Spleen (tissue), 11 donors: ENCODE measurements around the gene PDE2A. TPM values are rescaled to one million over a fixed set of nuclear protein-coding genes. Genes with fewer than 3 reads are reported as not detected.

ENCODE experiments used
- DNase-seq: peaks from one replicate; pipeline ENCODE4 v3.0.0-alpha.2; 2020
- H3K27ac ChIP-seq, 8 donors: fragments of 200-600 bp; sonication (generic) in 7 of 8; 1 replicate in 4 of 8; 2 replicates in 4 of 8; pipeline versions ENCODE4 v1.5.0 to v1.8.0; 2016 to 2021; ENCODE audit warnings: inconsistent platforms in 4 of 8, mild to moderate bottlenecking in 4 of 8, moderate library complexity in 1 of 8
- H3K27me3 ChIP-seq, 7 donors: fragments of 200-600 bp; sonication (generic) in 6 of 7; replicated peaks in 1 of 7; 1 replicate in 4 of 7; 2 replicates in 3 of 7; pipeline versions ENCODE4 v1.5.0 to v1.8.0; 2016 to 2021; ENCODE audit warnings: inconsistent platforms in 3 of 7, mild to moderate bottlenecking in 1 of 7
- H3K36me3 ChIP-seq, 6 donors: fragments of 200-600 bp; sonication (generic) in 5 of 6; 1 replicate in 4 of 6; 2 replicates in 2 of 6; pipeline versions ENCODE4 v1.5.0 to v1.8.0; 2016 to 2021; ENCODE audit warnings: inconsistent platforms in 2 of 6
- H3K4me1 ChIP-seq, 6 donors: fragments of 200-600 bp; sonication (generic) in 5 of 6; 1 replicate in 3 of 6; 2 replicates in 3 of 6; pipeline versions ENCODE4 v1.5.0 to v1.8.0; 2016 to 2021; ENCODE audit warnings: inconsistent platforms in 3 of 6
- H3K4me3 ChIP-seq, 8 donors: fragments of 200-600 bp; sonication (generic) in 7 of 8; 1 replicate in 4 of 8; 2 replicates in 4 of 8; pipeline versions ENCODE4 v1.5.0 to v1.8.0; 2016 to 2021; ENCODE audit warnings: inconsistent platforms in 4 of 8, mild to moderate bottlenecking in 4 of 8, moderate library complexity in 2 of 8
- H3K9me3 ChIP-seq, 8 donors: fragments of 200-600 bp; sonication (generic) in 7 of 8; 1 replicate in 4 of 8; 2 replicates in 4 of 8; pipeline versions ENCODE4 v1.5.0 to v1.8.0; 2016 to 2021; ENCODE audit warnings: inconsistent platforms in 4 of 8
- CTCF ChIP-seq, 11 experiments: fragments of 200-600 bp in 7 of 11; fragments of 450-650 bp in 4 of 11; sonication (generic) in 4 of 11; IDR thresholded peaks in 8 of 11; conservative IDR thresholded peaks in 3 of 11; 1 replicate in 7 of 11; 2 replicates in 4 of 11; pipeline versions ENCODE4 v1.4.0 to v1.8.0; 2016 to 2021; ENCODE audit warnings: antibody characterized with exemption in 11 of 11, inconsistent platforms in 4 of 11, mild to moderate bottlenecking in 1 of 11
- POLR2A ChIP-seq, 3 donors: fragments of 450-650 bp; IDR thresholded peaks; one replicate each; pipeline ENCODE4 v1.5.1; 2017; ENCODE audit warnings: antibody characterized with exemption in 3 of 3, mild to moderate bottlenecking in 1 of 3
- POLR2AphosphoS5 ChIP-seq, 3 donors: sonication (generic); formaldehyde crosslinking; IDR thresholded peaks; one replicate each; pipeline ENCODE4 v1.5.1; 2017; ENCODE audit warnings: antibody characterized with exemption in 3 of 3
- WGBS, 5 donors: extraction: QIAGEN DNeasy Blood & Tissue Kit in 3 of 5; methylation state at CpG; one replicate each; pipeline versions ENCODE4 v1.1.5 to v1.1.7; 2013 to 2018; 5-methylcytosine and 5-hydroxymethylcytosine counted together
- intact Hi-C: fragments of 100-400 bp; cut with DNase I; formaldehyde crosslinking; loops from one replicate; pipeline ENCODE4 v1.15.0; 2023; ENCODE audit warnings: low total_unique reads
- polyA plus RNA-seq, 3 donors: library from polyadenylated mRNA; stranded (reverse); fragments of 200-250 nt; gene quantifications; one replicate each; pipeline ENCODE4 v1.2.1, GENCODE V29; 2013
- total RNA-seq, 7 donors: library from RNA; depleted of rRNA in 3 of 7; stranded (reverse); fragments of >200 nt in 3 of 7; fragmentation: NEBNext Ultra II Directional in 4 of 7; extraction: Animal tissue kit (Norgen Biotek cat#: 25700) in 4 of 7; gene quantifications; one replicate each; pipeline versions ENCODE4 v1.1.0 to v1.2.1, GENCODE V29; 2016 to 2021
- donor health status: healthy with polysubstance abuse.
- donor health status: DM: no; HTN: no; CAD: no; lungs with moderate emphysema.
- donor health status: DM: no; HTN: no; CAD: no.
- donor health status: Bipolar disorder and iron deficiency.
- donor health status: healthy.
- donor health status: DM: no; HTN: no; CAD: no.
- donor health status: DM: yes; HTN: yes; CAD: no.

The PDE2A gene
- total and polyA plus RNA-seq, 10 donors, result 58.2 to 584 (median 333) TPM

- intact Hi-C loops, result no loop called here
- no peak for DNase-seq
- Histone ChIP-seq H3K9me3 (no peaks in the 10 kb centered on the region), H3K27me3 (peaks cover 0 to 15% (median 0%) of the 10 kb centered on the region in 7 donors), H3K4me1 (peaks cover 0 to 20% (median 3%) of the 10 kb centered on the region in 6 donors), H3K4me3 (no peak overlapping the region), H3K36me3 (peaks cover 0 to 66% (median 30%) of the 10 kb centered on the region in 6 donors), H3K27ac (no peak overlapping the region)
- TF ChIP-seq POLR2A (IDR thresholded peaks at IDR 0.05) (no peak), POLR2AphosphoS5 (IDR thresholded peaks at IDR 0.05) (no peak), CTCF (IDR thresholded peaks at IDR 0.05 in 8 of 11, conservative IDR thresholded peaks at IDR 0.05 in 3 of 11) (no peak)
- 82 to 97% (median 90%) methylated on average over 5 of the region's 5 CpGs for WGBS, 5 donors
Measured at GRCh38 chr11:72576243-72576595, 98.0 kb downstream of the PDE2A start.

GRCh38 chr11:72575533-72576242 is 98.5 kb downstream of the PDE2A start:
- WGBS, 5 donors, result 84 to 94% (median 91%) methylated on average over 12 to 14 of the region's 14 CpGs
- TF ChIP-seq CTCF (IDR thresholded peaks at IDR 0.05 in 8 of 11, conservative IDR thresholded peaks at IDR 0.05 in 3 of 11), result no peak
- peak in 1 of 3 donors; percentile 28 for TF ChIP-seq POLR2AphosphoS5 (IDR thresholded peaks at IDR 0.05)
- Histone ChIP-seq H3K27ac (no peak overlapping the region), H3K36me3 (peaks cover 0 to 61% (median 28%) of the 10 kb centered on the region in 6 donors), H3K4me3 (no peak overlapping the region), H3K4me1 (peaks cover 0 to 21% (median 3%) of the 10 kb centered on the region in 6 donors), H3K27me3 (peaks cover 0 to 16% (median 0%) of the 10 kb centered on the region in 7 donors), H3K9me3 (no peaks in the 10 kb centered on the region)
- DNase-seq, result peak; percentile 51
- intact Hi-C loops, result no loop called here

- Histone ChIP-seq H3K9me3 (no peaks in the 10 kb centered on the region), H3K4me1 (peaks cover 0 to 22% (median 3%) of the 10 kb centered on the region in 6 donors), H3K4me3 (no peak overlapping the region), H3K27ac (no peak overlapping the region), H3K36me3 (peaks cover 0 to 52% (median 25%) of the 10 kb centered on the region in 6 donors), H3K27me3 (peaks cover 0 to 16% (median 0%) of the 10 kb centered on the region in 7 donors)
- peak; percentile 67 for DNase-seq
- intact Hi-C loops, result no loop called here
- 70 to 91% (median 85%) methylated on average over 6 to 8 of the region's 8 CpGs for WGBS, 5 donors
- no peak for TF ChIP-seq POLR2A (IDR thresholded peaks at IDR 0.05)
- no peak for TF ChIP-seq CTCF (IDR thresholded peaks at IDR 0.05 in 8 of 11, conservative IDR thresholded peaks at IDR 0.05 in 3 of 11)
- TF ChIP-seq POLR2AphosphoS5 (IDR thresholded peaks at IDR 0.05), result no peak
Measured at GRCh38 chr11:72574548-72575460, 99.4 kb downstream of the PDE2A start.
